Left lung (tissue), 10 donors: ENCODE measurements around the gene TNNC2. TPM values are rescaled to one million over a fixed set of nuclear protein-coding genes. Genes with fewer than 3 reads are reported as not detected.

Source experiments
- ATAC-seq: fragments of 200-7000 bp; cut with Tn5 transposase; one replicate; pipeline ENCODE4 v1.9.1; 2020; ENCODE audit warnings: moderate library complexity
- DNase-seq, 4 donors: peaks; one replicate each; pipeline ENCODE4 v3.0.0-alpha.2; 2013 to 2020
- H3K27ac ChIP-seq, 2 donors: fragments of 200-600 bp; sonication (generic) in 1 of 2; one replicate each; pipeline versions ENCODE4 v1.5.0 to v1.8.0; 2020 to 2021
- H3K27me3 ChIP-seq, 2 donors: fragments of 200-600 bp; sonication (generic) in 1 of 2; one replicate each; pipeline versions ENCODE4 v1.5.0 to v1.8.0; 2020 to 2021
- H3K36me3 ChIP-seq, 2 donors: fragments of 200-600 bp; sonication (generic) in 1 of 2; one replicate each; pipeline versions ENCODE4 v1.5.0 to v1.8.0; 2020 to 2021
- H3K4me1 ChIP-seq, 2 donors: fragments of 200-600 bp; one replicate each; pipeline ENCODE4 v1.8.0; 2021
- H3K4me3 ChIP-seq, 2 donors: fragments of 200-600 bp; sonication (generic) in 1 of 2; one replicate each; pipeline versions ENCODE4 v1.5.0 to v1.8.0; 2020 to 2021; ENCODE audit warnings: mild to moderate bottlenecking in 1 of 2
- H3K9me3 ChIP-seq, 2 donors: fragments of 200-600 bp; sonication (generic) in 1 of 2; one replicate each; pipeline versions ENCODE4 v1.5.0 to v1.8.0; 2020 to 2021
- CTCF ChIP-seq, 2 donors: fragments of 200-600 bp; sonication (generic) in 1 of 2; IDR thresholded peaks; one replicate each; pipeline versions ENCODE4 v1.5.0 to v1.8.0; 2021; ENCODE audit warnings: antibody characterized with exemption in 2 of 2
- intact Hi-C, 2 donors: fragments of 100-400 bp; cut with DNase I; formaldehyde crosslinking; loops; one replicate each; pipeline versions ENCODE4 v1.11.2 to v1.14.2; 2022
- polyA plus RNA-seq, 6 donors: library from polyadenylated mRNA; unstranded; fragments of 120-200 nt; gene quantifications; one replicate each; pipeline ENCODE4 v1.2.1, GENCODE V29; 2013; ENCODE audit not compliant: insufficient read length in 6 of 6
- total RNA-seq, 2 donors: library from RNA; stranded (reverse); fragmentation: NEBNext Ultra II Directional; extraction: Animal tissue kit (Norgen Biotek cat#: 25700); gene quantifications; one replicate each; pipeline ENCODE4 v1.2.1, GENCODE V29; 2021
- donor health status: DM: no; HTN: yes; CAD: no.
- donor health status: DM: no; HTN: no; CAD: no.

The TNNC2 gene
- total and polyA plus RNA-seq, 8 donors: 0.21 to 1.2 (median 0.43) TPM

GRCh38 chr20:45842169-45842812 lies 15.2 kb upstream of the TNNC2 start:
- TF ChIP-seq CTCF (IDR thresholded peaks at IDR 0.05): no peak
- intact Hi-C loops: no loop called here
- Histone ChIP-seq H3K27me3 (no peaks in the 10 kb centered on the region), H3K9me3 (no peaks in the 10 kb centered on the region), H3K27ac (peak overlapping the region in 1 of 2 donors; percentile 7), H3K36me3 (peaks cover 0 to 85% of the 10 kb centered on the region in 2 donors), H3K4me1 (peaks cover 0 to 18% of the 10 kb centered on the region in 2 donors), H3K4me3 (no peak overlapping the region)
- DNase-seq: no peak
- peak; percentile 16 for ATAC-seq

GRCh38 chr20:45841407-45842129 lies 14.5 kb upstream of the TNNC2 start:
- intact Hi-C loops: no loop called here
- Histone ChIP-seq H3K36me3 (peaks cover 0 to 78% of the 10 kb centered on the region in 2 donors), H3K4me3 (no peak overlapping the region)

GRCh38 chr20:45840700-45841198 lies 13.6 kb upstream of the TNNC2 start:
- intact Hi-C loops: no loop called here

More at GRCh38 chr20:45841407-45842129, 14.5 kb upstream of the TNNC2 start:
- Histone ChIP-seq H3K4me1 (peaks cover 0 to 21% of the 10 kb centered on the region in 2 donors), H3K9me3 (no peaks in the 10 kb centered on the region), H3K27me3 (no peaks in the 10 kb centered on the region), H3K27ac (peak overlapping the region in 1 of 2 donors; percentile 7)
- no peak for TF ChIP-seq CTCF (IDR thresholded peaks at IDR 0.05)
- DNase-seq (no peak), ATAC-seq (no peak)

GRCh38 chr20:45836841-45837240 lies 9.7 kb upstream of the TNNC2 start:
- H3K4me3 ChIP-seq: no peak overlapping the region
- no peak overlapping the region for H3K27ac ChIP-seq
- TF ChIP-seq CTCF (IDR thresholded peaks at IDR 0.05): no peak
- H3K4me1 ChIP-seq: peaks cover 20 to 49% of the 10 kb centered on the region in 2 donors
- no peaks in the 10 kb centered on the region for H3K27me3 ChIP-seq
- no peaks in the 10 kb centered on the region for H3K9me3 ChIP-seq
- DNase-seq: no peak
- intact Hi-C loops: no loop called here
- peaks cover 0 to 31% of the 10 kb centered on the region in 2 donors for H3K36me3 ChIP-seq
- ATAC-seq: no peak

More at GRCh38 chr20:45840700-45841198, 13.6 kb upstream of the TNNC2 start:
- peaks cover 0 to 70% of the 10 kb centered on the region in 2 donors for H3K36me3 ChIP-seq
- H3K27me3 ChIP-seq: no peaks in the 10 kb centered on the region
- no peak for TF ChIP-seq CTCF (IDR thresholded peaks at IDR 0.05)
- DNase-seq (no peak), ATAC-seq (no peak)
- H3K27ac ChIP-seq: no peak overlapping the region
- H3K4me1 ChIP-seq: peaks cover 2 to 23% of the 10 kb centered on the region in 2 donors
- no peak overlapping the region for H3K4me3 ChIP-seq
- no peaks in the 10 kb centered on the region for H3K9me3 ChIP-seq

- no peak for ATAC-seq
- Histone ChIP-seq H3K36me3 (peaks cover 0 to 20% of the 10 kb centered on the region in 2 donors), H3K4me1 (peaks cover 20 to 47% of the 10 kb centered on the region in 2 donors), H3K27me3 (no peaks in the 10 kb centered on the region), H3K4me3 (peak overlapping the region in 1 of 2 donors; percentile 73), H3K27ac (peak overlapping the region in 1 of 2 donors; percentile 88), H3K9me3 (no peaks in the 10 kb centered on the region)
- DNase-seq: no peak
- intact Hi-C loops: no loop called here
- no peak for TF ChIP-seq CTCF (IDR thresholded peaks at IDR 0.05)
These were observed 8.7 kb upstream of the TNNC2 start for GRCh38 chr20:45835825-45836224.
